Mesenteric fat pad (tissue), 1 donor: ENCODE results near the gene CRELD2. TPM values are rescaled to one million over a fixed set of nuclear protein-coding genes. Genes with fewer than 3 reads are reported as not detected.

ENCODE experiments used
- DNase-seq: peaks from one replicate; pipeline ENCODE4 v3.0.0-alpha.2; 2020; ENCODE audit warnings: low spot score
- total RNA-seq: library from RNA; stranded (reverse); fragmentation: NEBNext Ultra II Directional; extraction: Animal tissue kit (Norgen Biotek cat#: 25700); gene quantifications from one replicate; pipeline ENCODE4 v1.2.1, GENCODE V29; 2021
- donor health status: DM: yes; HTN: yes; CAD: no.

CRELD2 gene
- total RNA-seq, 1 donor from 2014 or later = 36.5 TPM

DNA sequence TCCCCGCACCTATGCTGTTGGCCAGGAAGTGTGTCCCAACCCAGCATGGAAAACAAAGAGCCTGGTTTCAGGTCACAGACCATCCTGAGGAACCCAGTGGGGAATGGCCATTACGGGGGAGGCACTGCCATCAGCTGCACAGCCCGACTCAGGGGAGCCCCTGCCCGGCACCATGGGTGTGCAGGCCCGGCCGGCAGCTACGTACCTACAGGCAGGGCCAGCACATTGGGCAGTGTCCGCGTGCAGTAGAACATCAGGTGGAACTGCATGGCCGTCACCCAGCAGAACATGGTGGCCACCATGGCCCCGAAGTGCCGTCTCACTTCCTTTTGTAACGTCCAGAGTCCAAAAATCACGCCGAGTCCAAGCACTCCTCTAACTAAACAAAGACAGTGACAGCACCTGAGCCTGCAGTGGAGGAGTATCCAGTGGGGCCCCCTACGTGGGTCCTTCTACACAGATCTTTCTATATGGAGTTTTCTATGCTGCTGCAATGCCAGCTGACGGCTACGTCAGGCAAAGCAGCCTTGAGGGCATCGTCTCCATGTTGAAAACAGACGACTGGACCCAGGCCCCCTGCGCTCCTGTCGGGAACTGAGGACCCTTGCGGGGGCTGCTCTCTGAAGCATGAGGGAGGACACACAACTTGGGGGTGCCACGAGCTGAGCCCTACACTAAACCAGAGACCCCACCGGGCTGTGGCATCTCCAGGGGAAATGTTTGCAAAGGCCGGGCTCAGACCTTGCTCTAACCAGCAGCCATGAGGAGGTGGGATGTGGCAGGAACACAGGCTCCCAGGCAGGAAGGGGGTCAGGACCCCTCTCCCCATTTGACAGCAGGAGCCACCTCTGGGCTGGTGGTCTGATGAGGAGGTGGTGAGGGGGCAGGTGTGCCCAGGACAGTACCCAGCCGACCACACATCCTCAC is 7.9 kb upstream of the CRELD2 start:
- no peak for DNase-seq

DNA sequence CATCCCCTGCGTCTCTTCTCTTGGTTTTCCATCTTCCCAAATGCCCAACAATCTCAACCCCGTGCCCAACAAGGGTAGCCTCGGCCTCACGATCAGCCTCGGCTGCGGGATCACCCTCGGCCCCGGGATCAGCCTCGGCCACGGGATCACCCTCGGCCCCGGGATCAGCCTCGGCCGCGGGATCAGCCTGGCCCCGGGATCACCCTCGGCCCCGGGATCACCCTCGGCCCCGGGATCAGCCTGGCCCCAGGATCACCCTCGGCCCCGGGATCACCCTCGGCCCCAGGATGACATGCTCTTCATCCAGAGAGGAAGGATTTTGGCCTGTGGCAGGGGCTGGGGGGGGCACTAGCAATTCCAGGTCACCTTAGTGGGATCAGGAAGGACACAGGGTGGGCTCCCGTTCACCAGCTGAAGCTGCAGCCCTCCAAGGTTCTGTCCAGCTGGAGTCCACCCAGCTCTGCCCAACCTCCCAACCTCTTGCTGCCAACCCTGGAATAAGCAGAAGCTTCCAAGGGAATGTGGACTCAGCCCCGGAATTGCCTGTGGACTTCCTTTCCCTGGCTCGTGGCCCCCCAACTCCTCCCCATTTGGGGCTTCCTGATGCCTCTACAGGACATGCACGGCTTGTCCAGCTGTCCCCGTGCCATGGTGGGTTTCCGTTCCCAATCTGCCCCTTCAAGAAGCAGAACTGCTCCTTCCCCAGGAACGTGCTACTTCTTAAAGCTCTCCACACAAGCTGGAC is 6.4 kb upstream of the CRELD2 start:
- no peak for DNase-seq

DNA sequence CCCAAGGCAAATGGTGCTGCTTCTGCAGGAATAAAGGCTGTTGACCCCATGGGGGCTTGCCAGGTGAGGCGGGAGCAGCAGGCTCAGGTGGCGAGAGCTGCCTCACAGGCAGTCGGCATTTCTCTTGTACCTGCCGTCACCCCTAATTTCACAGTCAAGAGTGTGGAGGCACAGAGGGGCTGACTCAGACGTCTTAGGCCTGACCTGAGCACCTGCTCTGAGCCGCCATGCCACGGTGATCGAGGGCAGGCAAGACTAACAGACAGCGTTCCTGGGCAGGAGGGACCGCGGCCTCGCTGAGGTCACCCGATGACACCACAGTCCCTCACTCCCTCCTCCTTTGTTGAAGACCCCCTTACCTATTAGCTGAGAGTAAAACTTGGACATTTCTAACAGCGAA is 5.4 kb upstream of the CRELD2 start:
- DNase-seq = peak; percentile 86

GRCh38 chr22:49913446-49913845 is 5.0 kb upstream of the CRELD2 start:
- peak; percentile 82 for DNase-seq

DNA sequence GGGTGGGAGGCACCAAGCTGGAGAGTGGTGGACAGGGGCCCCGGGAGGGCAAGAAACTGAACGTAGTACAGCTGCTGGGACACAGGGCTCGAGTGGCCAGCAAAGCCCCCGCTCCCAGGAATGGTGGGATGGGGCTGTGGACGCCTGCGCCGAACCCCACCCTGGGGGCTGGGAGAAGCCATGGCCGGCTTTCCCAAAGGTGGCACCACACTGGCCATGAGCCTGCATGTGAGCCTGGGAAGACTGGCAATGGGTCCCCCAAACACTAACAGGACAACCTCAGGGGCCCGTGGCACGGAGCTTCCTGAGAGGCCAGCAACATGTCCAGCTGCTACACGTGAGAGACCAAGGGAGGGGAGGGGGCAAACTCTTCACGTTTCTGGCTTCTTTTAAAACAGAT is 4.2 kb upstream of the CRELD2 start:
- DNase-seq = no peak

DNA sequence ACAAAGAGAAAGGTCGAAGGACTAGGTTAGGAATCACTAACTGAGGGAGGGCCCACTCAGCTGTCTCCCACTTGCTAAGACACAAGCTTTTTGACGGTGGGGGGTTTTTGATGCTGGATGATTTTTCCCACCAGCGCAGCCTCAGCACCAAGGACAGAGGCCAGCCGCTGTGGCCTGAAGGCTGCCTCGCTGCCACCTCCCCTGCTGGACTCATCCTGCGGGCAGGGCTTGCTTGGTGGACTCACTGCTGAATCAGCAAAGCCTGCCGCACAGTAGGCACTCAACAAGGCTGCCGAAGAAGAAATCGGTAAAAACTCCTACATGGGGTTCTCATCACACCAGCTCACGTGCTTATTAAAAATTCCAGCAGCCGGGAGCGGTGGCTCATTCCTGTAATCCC is 2.8 kb upstream of the CRELD2 start:
- no peak for DNase-seq

- no peak for DNase-seq
Observed at GRCh38 chr22:49916831-49917230, 1.6 kb upstream of the CRELD2 start.

DNA sequence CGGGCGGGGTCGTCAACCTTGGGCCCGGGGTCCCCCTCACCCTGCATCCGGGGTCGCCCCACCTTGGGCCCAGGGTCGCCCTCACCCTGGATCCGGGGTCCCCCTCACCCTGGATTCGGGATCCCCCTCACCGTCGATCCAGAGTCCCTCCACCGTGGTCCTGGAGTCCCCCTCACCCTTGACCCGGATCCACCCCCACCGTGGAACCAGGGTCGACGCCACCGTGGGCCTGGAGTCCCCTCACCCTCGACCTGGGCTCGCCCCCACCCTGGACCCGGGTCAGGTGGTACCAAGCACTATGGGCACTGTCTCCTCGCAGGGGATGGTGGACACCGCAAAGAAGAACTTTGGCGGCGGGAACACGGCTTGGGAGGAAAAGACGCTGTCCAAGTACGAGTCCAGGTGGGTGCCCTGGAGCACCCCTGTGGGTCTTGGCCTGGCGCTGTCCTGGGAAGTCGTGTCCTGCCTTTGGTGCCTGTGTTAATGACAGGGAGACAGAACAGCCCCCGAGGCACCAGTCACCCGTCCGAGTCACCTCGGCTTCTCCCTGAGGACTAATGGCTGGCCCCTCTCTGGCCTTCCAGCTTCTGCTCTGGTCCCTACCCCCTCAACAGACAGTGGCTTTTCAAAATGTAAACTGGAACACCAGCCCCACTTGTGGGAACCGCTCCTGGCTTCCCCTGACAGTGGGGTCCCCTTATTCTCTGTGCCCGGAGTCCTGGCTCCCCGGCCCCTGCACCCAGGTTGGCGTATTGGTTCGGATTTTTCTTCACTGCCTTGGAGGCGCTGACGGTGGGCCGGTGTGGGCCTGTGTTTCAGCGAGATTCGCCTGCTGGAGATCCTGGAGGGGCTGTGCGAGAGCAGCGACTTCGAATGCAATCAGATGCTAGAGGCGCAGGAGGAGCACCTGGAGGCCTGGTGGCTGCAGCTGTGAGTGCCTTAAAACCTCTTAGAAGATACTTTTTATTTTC is 762 bp downstream of the CRELD2 start:
- no peak for DNase-seq

- no peak for DNase-seq
Observed at GRCh38 chr22:49920859-49921258, 2.4 kb downstream of the CRELD2 start.

DNA sequence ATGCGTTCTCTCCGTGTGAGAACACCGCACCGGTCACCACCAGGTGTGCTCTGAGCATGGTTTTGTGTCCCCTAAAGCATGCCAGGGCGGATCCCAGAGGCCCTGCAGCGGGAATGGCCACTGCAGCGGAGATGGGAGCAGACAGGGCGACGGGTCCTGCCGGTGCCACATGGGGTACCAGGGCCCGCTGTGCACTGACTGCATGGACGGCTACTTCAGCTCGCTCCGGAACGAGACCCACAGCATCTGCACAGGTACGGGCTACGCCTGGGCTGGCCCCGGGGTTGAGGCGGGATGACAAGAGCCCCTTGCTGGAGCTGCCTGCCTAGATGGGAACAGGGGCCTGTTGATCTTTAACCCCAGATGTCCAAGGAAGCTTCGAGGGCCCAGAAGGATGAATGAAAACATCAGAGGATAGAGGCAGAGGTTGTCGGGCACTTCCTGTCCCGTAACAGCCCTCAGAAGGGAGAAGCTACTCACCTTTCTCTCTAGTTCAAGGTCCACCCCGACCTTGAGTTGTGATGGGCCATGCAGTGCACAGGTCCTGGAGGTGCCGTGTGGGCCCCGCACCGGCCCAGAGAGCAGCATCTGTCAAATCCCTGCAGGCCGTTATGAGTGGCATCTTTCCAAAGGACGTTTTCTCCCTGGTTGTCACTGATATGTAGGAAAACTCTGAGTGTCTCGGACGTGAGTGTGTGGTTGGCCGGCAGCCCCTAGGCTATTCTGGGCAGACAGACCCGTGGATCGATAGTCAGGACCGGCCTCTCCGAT is 3.3 kb downstream of the CRELD2 start:
- DNase-seq = no peak

DNA sequence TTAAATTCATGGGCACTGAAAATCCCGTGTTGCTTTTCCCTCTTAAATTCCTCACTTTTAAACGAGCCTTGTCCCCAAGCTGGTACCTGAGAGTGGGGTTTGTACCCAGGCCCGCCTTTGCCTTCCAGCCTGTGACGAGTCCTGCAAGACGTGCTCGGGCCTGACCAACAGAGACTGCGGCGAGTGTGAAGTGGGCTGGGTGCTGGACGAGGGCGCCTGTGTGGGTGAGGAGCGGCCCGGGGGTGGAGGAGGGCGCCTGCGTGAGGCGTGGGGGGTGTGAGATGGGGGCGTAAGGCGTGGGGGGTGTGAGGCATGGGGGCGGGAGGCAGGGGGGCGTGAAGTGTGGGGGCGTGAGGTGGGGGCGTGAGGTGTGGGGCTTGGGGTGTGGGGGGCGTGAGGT is 4.0 kb downstream of the CRELD2 start:
- no peak for DNase-seq

GRCh38 chr22:49922926-49923325 is 4.5 kb downstream of the CRELD2 start:
- no peak for DNase-seq

- no peak for DNase-seq
Observed at GRCh38 chr22:49923445-49923844, 5.0 kb downstream of the CRELD2 start.

DNA sequence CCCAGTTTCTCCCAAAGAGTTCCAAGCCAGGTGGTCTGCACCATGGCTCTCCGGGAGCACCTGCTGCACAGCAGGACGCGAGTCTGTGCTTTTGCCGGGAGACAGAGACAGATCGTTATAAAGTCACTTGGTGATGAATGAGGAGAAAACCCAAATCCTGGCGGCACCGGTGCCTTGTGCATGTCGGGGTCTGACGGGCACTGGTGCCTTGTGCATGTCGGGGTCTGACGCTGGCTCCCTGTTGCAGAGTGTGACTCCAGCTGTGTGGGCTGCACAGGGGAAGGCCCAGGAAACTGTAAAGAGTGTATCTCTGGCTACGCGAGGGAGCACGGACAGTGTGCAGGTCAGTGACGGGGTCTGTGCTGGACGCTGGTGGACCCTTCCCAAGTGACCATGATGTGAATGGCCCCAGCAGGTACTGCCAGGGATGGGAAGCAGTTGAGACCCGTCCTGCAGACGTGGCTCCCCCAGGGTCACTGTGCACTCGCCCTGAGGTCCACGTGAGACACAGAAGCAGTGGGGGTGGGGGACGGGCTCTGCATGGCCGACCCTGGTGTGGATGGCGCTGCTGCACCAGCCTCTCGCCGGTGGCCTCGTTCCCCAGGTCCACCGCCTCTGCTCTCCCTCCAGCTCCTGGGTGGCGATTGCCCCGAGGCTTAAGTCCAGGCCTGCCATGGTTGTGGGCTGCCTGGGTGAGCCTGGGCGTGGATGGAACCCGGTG is 5.8 kb downstream of the CRELD2 start:
- DNase-seq = no peak

DNA sequence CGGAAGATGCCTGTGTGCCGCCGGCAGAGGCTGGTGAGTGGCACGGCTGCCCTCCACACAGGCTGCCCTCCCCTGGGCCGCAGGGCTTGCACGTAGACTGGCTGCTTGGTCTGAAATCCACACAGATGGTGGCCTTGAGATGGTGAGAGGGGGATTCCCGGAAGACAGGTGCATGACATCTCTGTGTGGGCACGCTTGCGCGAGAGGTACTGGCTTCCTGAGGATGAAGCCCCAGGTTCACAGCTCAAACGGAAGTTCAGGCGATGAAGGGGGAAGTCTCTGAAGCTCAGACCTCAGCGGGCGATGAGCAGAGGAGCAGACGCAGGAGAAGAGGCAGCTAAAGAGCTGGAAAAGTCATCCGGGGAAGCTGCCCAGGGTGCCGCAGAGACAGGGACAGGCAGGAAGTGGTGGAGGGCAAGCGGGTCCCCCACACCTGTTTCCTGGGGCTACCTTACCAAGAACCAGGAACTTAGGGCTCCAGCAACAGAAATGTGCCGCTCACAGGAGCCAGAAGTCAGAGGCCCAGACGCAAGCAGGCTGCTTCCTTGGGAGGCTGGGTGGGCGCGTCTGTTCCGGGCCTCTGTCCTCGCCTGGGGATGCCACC is 7.2 kb downstream of the CRELD2 start:
- no peak for DNase-seq

DNA sequence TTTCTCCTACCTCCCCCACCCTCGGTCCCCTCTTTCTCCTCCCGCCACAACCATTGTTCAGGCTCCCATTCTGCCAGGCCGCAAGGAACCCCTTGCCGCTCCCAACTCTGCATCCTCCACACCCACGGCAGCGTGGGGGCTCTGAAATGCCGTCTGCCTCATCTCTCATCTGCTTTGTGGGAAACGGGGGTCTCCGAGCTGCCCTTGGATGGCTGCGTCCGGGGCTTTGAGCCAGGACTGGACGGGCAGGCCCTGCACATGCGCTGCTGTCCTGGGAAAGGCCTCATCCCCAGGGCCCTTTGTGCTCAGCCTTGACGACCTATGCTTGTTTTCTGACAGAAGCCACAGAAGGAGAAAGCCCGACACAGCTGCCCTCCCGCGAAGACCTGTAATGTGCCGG is 8.5 kb downstream of the CRELD2 start:
- no peak for DNase-seq

GRCh38 chr22:49927483-49928184 is 9.2 kb downstream of the CRELD2 start:
- DNase-seq = no peak

- DNase-seq = no peak
Observed at GRCh38 chr22:49928185-49928495, 9.7 kb downstream of the CRELD2 start.
